ENCODE measurements around the gene SHB.

DNA sequence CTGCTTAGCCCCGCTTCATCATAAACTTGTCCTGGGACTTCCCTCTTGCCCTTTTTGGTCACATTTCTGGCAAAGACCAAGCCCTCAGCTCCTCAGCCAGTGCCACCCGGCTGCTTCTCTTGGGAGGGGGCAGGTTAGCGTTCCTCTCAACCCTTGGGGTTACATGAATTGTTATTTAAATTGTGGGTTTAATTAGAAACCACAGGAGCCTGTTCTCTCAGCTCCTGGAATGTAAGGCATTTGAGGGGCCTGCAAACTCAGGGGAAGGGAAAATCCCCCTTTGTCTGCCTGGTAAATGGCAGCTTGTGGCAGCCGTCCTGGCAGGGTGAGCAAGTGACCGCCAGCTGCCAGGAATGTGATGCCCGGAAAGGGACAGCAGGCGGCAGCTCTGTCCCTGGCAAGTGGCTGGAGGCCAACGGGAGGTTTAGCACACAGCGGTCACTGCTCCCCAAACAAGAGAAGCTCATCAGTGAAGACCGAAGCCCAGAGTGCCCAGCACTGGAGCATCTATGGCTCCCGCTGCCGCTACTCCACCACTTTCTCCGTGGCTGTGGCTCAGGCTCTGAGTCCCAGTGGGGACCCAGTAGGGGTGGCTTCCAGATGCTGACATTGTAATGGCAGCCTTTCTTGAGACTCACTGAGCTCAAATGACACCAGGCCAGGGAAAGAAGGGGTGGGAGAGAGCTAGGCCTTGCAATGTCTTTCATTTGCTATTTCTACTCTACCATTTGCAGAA, 51.7 kb downstream of the SHB start:
- TF ChIP-seq NCOR1 (IDR thresholded peaks at IDR 0.05; ENCODE audit: borderline replicate concordance, low read length) (no peak), NFYC (CRISPR knock-in tag; IDR thresholded peaks at IDR 0.05) (no peak), ZC3H4 (CRISPR knock-in tag; IDR thresholded peaks at IDR 0.05; ENCODE audit: borderline replicate concordance) (no peak), ZNF317 (CRISPR knock-in tag; IDR thresholded peaks at IDR 0.05) (no peak), KMT2B (CRISPR knock-in tag; IDR thresholded peaks at IDR 0.05) (no peak), PBX2 (CRISPR knock-in tag; IDR thresholded peaks at IDR 0.05) (no peak), YY1 (IDR thresholded peaks at IDR 0.05; ENCODE audit: insufficient read depth, insufficient replicate concordance, low read depth, low read length) (no peak), GTF3A (CRISPR knock-in tag; conservative IDR thresholded peaks at IDR 0.05) (no peak)
- TF ChIP-seq, protein P1, sequence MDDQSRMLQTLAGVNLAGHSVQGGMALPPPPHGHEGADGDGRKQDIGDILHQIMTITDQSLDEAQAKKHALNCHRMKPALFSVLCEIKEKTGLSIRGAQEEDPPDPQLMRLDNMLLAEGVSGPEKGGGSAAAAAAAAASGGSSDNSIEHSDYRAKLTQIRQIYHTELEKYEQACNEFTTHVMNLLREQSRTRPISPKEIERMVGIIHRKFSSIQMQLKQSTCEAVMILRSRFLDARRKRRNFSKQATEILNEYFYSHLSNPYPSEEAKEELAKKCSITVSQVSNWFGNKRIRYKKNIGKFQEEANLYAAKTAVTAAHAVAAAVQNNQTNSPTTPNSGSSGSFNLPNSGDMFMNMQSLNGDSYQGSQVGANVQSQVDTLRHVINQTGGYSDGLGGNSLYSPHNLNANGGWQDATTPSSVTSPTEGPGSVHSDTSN (CRISPR knock-in tag; IDR thresholded peaks at IDR 0.05; ENCODE audit: borderline replicate concordance): no peak
- TF ChIP-seq, protein P2, sequence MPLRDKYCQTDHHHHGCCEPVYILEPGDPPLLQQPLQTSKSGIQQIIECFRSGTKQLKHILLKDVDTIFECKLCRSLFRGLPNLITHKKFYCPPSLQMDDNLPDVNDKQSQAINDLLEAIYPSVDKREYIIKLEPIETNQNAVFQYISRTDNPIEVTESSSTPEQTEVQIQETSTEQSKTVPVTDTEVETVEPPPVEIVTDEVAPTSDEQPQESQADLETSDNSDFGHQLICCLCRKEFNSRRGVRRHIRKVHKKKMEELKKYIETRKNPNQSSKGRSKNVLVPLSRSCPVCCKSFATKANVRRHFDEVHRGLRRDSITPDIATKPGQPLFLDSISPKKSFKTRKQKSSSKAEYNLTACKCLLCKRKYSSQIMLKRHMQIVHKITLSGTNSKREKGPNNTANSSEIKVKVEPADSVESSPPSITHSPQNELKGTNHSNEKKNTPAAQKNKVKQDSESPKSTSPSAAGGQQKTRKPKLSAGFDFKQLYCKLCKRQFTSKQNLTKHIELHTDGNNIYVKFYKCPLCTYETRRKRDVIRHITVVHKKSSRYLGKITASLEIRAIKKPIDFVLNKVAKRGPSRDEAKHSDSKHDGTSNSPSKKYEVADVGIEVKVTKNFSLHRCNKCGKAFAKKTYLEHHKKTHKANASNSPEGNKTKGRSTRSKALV (CRISPR knock-in tag; IDR thresholded peaks at IDR 0.05): no peak
- TF ChIP-seq, protein P3, sequence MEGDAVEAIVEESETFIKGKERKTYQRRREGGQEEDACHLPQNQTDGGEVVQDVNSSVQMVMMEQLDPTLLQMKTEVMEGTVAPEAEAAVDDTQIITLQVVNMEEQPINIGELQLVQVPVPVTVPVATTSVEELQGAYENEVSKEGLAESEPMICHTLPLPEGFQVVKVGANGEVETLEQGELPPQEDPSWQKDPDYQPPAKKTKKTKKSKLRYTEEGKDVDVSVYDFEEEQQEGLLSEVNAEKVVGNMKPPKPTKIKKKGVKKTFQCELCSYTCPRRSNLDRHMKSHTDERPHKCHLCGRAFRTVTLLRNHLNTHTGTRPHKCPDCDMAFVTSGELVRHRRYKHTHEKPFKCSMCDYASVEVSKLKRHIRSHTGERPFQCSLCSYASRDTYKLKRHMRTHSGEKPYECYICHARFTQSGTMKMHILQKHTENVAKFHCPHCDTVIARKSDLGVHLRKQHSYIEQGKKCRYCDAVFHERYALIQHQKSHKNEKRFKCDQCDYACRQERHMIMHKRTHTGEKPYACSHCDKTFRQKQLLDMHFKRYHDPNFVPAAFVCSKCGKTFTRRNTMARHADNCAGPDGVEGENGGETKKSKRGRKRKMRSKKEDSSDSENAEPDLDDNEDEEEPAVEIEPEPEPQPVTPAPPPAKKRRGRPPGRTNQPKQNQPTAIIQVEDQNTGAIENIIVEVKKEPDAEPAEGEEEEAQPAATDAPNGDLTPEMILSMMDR (CRISPR knock-in tag; IDR thresholded peaks at IDR 0.05): no peak

Data from HepG2 (cell line).